HG03378 (cell line): ENCODE data around the gene FOXD4L5.
"Not testable (repeated sequence)": the region's sequence is repeated elsewhere in the genome, so short reads cannot be mapped to it uniquely, and the experiment has no call there.

ENCODE experiments used
- ATAC-seq: cut with Tn5 transposase; IDR thresholded peaks from one replicate; pipeline ENCODE4 v1.9.1; 2021; ENCODE audit warnings: mild to moderate bottlenecking, moderate library complexity; ENCODE audit not compliant: unreplicated experiment

The FOXD4L5 gene

GRCh38 chr9:65285109-65285508 lies at the start of gene FOXD4L5:
Gene FOXD4L5 (minus strand): TSS chr9:65285209. CDS start chr9:65284377, 832 bp downstream.
- not testable (repeated sequence) for ATAC-seq

- not testable (repeated sequence) for ATAC-seq
Observed at GRCh38 chr9:65283943-65284342, 1.1 kb downstream of the FOXD4L5 start.

- not testable (repeated sequence) for ATAC-seq
Observed at GRCh38 chr9:65282976-65283375, 2.0 kb downstream of the FOXD4L5 start.
